DND-41 (cell line): ENCODE measurements around the gene DVL2.

Source experiments
- EZH2 ChIP-seq: IDR thresholded peaks from 3 replicates; pipeline ENCODE4 v1.6.1; 2012; ENCODE audit warnings: borderline replicate concordance, low read depth, mild to moderate bottlenecking, moderate library complexity, low read length, inconsistent platforms; ENCODE audit not compliant: severe bottlenecking
- TF ChIP-seq, protein P1 (sequence below): IDR thresholded peaks from 2 replicates; pipeline ENCODE4 v1.5.1; 2012; ENCODE audit warnings: borderline replicate concordance, low read length, moderate library complexity, mild to moderate bottlenecking; ENCODE audit not compliant: poor library complexity, severe bottlenecking; ENCODE audit errors: extremely low read depth

- TF ChIP-seq, protein P1, sequence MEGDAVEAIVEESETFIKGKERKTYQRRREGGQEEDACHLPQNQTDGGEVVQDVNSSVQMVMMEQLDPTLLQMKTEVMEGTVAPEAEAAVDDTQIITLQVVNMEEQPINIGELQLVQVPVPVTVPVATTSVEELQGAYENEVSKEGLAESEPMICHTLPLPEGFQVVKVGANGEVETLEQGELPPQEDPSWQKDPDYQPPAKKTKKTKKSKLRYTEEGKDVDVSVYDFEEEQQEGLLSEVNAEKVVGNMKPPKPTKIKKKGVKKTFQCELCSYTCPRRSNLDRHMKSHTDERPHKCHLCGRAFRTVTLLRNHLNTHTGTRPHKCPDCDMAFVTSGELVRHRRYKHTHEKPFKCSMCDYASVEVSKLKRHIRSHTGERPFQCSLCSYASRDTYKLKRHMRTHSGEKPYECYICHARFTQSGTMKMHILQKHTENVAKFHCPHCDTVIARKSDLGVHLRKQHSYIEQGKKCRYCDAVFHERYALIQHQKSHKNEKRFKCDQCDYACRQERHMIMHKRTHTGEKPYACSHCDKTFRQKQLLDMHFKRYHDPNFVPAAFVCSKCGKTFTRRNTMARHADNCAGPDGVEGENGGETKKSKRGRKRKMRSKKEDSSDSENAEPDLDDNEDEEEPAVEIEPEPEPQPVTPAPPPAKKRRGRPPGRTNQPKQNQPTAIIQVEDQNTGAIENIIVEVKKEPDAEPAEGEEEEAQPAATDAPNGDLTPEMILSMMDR: no peak
- TF ChIP-seq EZH2: no peak
Observed at GRCh38 chr17:7208754-7209460, 25.4 kb downstream of the DVL2 start.
